Mammary epithelial cell (primary cell): ENCODE results near the gene CDH13.

Source experiments
- CTCF ChIP-seq, 2 donors: IDR thresholded peaks in 1 of 2; conservative IDR thresholded peaks in 1 of 2; 2 replicates each; pipeline ENCODE4 v1.5.1; 2011 to 2012; ENCODE audit warnings: inconsistent platforms in 2 of 2, low read length in 2 of 2, mild to moderate bottlenecking in 2 of 2, control low read depth in 1 of 2, low read depth in 1 of 2; ENCODE audit not compliant: insufficient read depth in 1 of 2; ENCODE audit errors: extremely low read depth in 1 of 2
- EZH2 ChIP-seq: IDR thresholded peaks from 2 replicates; pipeline ENCODE4 v1.6.1; 2012; ENCODE audit warnings: low read length, inconsistent platforms, borderline replicate concordance

- TF ChIP-seq CTCF (conservative IDR thresholded peaks at IDR 0.05 in 1 of 2, IDR thresholded peaks at IDR 0.05 in 1 of 2; ENCODE audit: extremely low read depth in 1 of 2, insufficient read depth in 1 of 2, low read depth in 1 of 2, low read length in 2 of 2) (no peak), EZH2 (no peak)
Observed at GRCh38 chr16:83602761-83603722, 976.3 kb downstream of the CDH13 start.
